SK-N-SH (cell line): ENCODE measurements around the gene GATA2.

Experiments used
- EP300 ChIP-seq, 2 experiments: IDR thresholded peaks; 2 replicates each; pipeline versions ENCODE4 v1.4.0 to v1.6.1; 2012; ENCODE audit warnings: borderline replicate concordance in 1 of 2, low read depth in 1 of 2, low read length in 1 of 2
- FOXM1 ChIP-seq: IDR thresholded peaks from 2 replicates; pipeline ENCODE4 v1.4.0; 2012; ENCODE audit warnings: low read depth, mild to moderate bottlenecking
- GABPA ChIP-seq: IDR thresholded peaks from 2 replicates; pipeline ENCODE4 v1.4.0; 2012; ENCODE audit warnings: low read depth, mild to moderate bottlenecking
- GATA2 ChIP-seq: sonication (generic); formaldehyde crosslinking; IDR thresholded peaks from 2 replicates; pipeline ENCODE4 v1.5.0; 2020; ENCODE audit warnings: mild to moderate bottlenecking, missing genetic modification reagents
- POLR2AphosphoS5 ChIP-seq: IDR thresholded peaks from 2 replicates; pipeline ENCODE4 v1.6.1; 2012; ENCODE audit warnings: low read depth, low read length
- RFX5 ChIP-seq: IDR thresholded peaks from 2 replicates; pipeline ENCODE4 v1.6.1; 2012; ENCODE audit warnings: mild to moderate bottlenecking, improper control_type of control experiment, low read length
- SMC3 ChIP-seq: IDR thresholded peaks from 2 replicates; pipeline ENCODE4 v1.6.1; 2012; ENCODE audit warnings: low read depth, low read length, improper control_type of control experiment
- TAF1 ChIP-seq: IDR thresholded peaks from 2 replicates; pipeline ENCODE4 v1.6.1; 2012; ENCODE audit warnings: low read depth, mild to moderate bottlenecking, low read length, moderate library complexity, borderline replicate concordance
- TF ChIP-seq, protein P1 (sequence below): fragments of 200-600 bp; sonication (generic); IDR thresholded peaks from 2 replicates; pipeline ENCODE4 v1.6.1; 2017; ENCODE audit warnings: antibody characterized with exemption, mild to moderate bottlenecking, moderate library complexity
- TF ChIP-seq, protein P2 (sequence below): IDR thresholded peaks from 2 replicates; pipeline ENCODE4 v1.4.0; 2012; ENCODE audit warnings: low read depth, borderline replicate concordance

DNA sequence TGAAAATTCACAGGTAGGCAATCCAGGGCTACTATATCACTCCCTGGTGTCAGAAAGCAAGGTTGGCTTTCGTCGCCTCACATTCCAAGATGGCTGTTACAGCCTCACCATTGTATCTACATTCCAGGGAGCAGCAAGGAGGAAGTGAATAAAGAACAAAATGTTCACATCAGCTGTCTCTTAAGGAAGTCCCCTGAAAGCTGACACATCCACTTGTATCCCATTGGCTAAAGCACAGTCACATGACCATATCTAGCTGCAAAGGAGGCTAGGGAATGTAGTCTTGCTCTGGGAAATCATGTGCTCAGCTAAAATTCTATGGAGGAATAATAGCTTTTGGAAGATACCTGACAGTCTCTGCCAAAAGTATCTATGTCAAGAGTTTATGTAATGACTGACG, 12.8 kb upstream of the GATA2 start:
- TF ChIP-seq SMC3 (no peak), GATA2 (CRISPR knock-in tag) (no peak), RFX5 (no peak), POLR2AphosphoS5 (no peak), EP300 (IDR thresholded peaks at IDR 0.05; ENCODE audit: borderline replicate concordance in 1 of 2, low read depth in 1 of 2, low read length in 1 of 2) (no peak), TAF1 (no peak), FOXM1 (no peak), GABPA (no peak)
- TF ChIP-seq, protein P1, sequence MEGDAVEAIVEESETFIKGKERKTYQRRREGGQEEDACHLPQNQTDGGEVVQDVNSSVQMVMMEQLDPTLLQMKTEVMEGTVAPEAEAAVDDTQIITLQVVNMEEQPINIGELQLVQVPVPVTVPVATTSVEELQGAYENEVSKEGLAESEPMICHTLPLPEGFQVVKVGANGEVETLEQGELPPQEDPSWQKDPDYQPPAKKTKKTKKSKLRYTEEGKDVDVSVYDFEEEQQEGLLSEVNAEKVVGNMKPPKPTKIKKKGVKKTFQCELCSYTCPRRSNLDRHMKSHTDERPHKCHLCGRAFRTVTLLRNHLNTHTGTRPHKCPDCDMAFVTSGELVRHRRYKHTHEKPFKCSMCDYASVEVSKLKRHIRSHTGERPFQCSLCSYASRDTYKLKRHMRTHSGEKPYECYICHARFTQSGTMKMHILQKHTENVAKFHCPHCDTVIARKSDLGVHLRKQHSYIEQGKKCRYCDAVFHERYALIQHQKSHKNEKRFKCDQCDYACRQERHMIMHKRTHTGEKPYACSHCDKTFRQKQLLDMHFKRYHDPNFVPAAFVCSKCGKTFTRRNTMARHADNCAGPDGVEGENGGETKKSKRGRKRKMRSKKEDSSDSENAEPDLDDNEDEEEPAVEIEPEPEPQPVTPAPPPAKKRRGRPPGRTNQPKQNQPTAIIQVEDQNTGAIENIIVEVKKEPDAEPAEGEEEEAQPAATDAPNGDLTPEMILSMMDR, result no peak
- TF ChIP-seq, protein P2, sequence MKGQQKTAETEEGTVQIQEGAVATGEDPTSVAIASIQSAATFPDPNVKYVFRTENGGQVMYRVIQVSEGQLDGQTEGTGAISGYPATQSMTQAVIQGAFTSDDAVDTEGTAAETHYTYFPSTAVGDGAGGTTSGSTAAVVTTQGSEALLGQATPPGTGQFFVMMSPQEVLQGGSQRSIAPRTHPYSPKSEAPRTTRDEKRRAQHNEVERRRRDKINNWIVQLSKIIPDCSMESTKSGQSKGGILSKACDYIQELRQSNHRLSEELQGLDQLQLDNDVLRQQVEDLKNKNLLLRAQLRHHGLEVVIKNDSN, result peak; percentile 51; the same call in 1 of the 2 replicates
